Cardiac fibroblast (primary cell): Measurements from ENCODE around the gene MGAT4B.

Experiments
- DNase-seq, 2 donors: peaks; one replicate each; pipeline versions ENCODE4 v3.0.0 to v3.0.0-alpha.2; 2010; ENCODE audit warnings: low read depth in 2 of 2
- H3K4me3 ChIP-seq, 2 donors: replicated peaks in 1 of 2; 1 replicate in 1 of 2; 2 replicates in 1 of 2; pipeline ENCODE4 v1.5.1; 2011; ENCODE audit warnings: low read depth in 2 of 2, low read length in 2 of 2, mild to moderate bottlenecking in 2 of 2, moderate library complexity in 1 of 2
- TF ChIP-seq, protein P1 (sequence below): IDR thresholded peaks from one replicate; pipeline ENCODE4 v1.5.1; 2011; ENCODE audit warnings: low read depth, mild to moderate bottlenecking, low read length, inconsistent platforms

Gene MGAT4B

DNA sequence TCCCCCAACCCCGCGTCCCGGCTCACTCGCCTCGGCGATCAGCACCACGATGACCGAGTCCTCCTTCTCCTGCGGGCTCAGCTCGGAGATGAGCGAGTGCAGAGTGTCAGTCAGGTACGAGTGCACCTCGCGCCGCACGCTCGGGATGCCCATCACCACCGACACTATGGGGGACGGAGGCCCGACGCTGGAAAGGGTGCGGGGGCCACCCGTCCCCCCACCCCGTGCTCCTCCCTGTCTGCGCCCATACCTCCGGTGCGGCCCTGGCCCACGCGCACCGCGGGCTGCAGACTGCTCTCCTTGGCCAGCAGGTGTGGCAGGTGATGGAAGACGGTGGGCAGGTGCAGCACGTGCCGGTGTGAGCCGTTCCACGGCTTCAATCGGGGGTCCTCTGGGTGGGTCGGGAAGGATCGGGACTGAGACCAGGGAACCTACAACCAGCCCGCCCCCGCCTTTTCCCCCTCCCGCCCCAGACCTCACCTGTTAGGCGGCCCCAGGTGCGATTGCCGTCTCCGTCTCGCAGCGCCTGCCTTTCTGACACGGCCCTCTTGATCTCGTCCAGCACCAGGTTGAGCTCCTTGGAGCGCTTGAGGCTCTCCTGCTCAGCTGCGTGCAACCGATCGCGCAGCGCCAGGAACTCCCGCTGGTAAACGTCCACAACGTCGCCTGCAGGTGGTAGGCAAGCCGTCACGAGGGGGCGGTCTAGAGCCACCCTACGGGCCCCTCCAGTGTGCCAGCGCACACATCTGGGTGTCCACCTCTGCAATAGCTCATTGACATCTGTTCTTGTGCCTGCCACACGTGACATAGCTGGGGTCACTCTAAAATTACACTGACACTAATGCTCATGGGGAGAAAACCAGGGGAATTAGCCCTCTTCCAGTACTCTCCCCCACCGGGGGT, 5.1 kb downstream of the MGAT4B start:
- DNase-seq = peak; percentile 48 to 64
- TF ChIP-seq, protein P1, sequence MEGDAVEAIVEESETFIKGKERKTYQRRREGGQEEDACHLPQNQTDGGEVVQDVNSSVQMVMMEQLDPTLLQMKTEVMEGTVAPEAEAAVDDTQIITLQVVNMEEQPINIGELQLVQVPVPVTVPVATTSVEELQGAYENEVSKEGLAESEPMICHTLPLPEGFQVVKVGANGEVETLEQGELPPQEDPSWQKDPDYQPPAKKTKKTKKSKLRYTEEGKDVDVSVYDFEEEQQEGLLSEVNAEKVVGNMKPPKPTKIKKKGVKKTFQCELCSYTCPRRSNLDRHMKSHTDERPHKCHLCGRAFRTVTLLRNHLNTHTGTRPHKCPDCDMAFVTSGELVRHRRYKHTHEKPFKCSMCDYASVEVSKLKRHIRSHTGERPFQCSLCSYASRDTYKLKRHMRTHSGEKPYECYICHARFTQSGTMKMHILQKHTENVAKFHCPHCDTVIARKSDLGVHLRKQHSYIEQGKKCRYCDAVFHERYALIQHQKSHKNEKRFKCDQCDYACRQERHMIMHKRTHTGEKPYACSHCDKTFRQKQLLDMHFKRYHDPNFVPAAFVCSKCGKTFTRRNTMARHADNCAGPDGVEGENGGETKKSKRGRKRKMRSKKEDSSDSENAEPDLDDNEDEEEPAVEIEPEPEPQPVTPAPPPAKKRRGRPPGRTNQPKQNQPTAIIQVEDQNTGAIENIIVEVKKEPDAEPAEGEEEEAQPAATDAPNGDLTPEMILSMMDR = peak; percentile 44
- H3K4me3 ChIP-seq = no peak overlapping the region

DNA sequence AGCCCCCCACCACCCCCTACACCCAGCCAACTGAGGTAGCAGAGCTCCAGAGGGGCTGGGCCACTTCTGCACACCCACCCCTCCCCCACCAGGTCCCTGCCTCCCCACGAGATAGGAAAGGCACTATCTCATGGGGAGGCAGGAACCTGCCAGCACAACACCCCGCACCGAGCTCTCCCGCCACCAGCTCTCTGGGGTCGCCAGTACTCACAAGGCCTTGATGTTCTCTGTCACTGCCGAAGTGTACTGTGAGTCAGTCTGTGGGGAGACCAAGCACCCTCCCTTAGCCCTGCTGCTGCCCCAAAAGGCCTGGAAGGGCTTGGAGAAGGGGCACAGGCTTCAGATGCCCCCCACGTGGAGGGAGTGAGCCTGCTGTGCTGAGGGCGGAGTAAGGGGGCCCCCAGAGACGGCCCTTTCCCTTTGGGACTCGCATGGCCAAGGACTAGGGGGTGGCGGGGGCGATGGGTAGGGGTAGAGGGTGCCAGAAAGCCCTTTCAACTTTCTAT, 5.9 kb downstream of the MGAT4B start:
- no peak overlapping the region for H3K4me3 ChIP-seq
- no peak for DNase-seq
- TF ChIP-seq, protein P1 = no peak

DNA sequence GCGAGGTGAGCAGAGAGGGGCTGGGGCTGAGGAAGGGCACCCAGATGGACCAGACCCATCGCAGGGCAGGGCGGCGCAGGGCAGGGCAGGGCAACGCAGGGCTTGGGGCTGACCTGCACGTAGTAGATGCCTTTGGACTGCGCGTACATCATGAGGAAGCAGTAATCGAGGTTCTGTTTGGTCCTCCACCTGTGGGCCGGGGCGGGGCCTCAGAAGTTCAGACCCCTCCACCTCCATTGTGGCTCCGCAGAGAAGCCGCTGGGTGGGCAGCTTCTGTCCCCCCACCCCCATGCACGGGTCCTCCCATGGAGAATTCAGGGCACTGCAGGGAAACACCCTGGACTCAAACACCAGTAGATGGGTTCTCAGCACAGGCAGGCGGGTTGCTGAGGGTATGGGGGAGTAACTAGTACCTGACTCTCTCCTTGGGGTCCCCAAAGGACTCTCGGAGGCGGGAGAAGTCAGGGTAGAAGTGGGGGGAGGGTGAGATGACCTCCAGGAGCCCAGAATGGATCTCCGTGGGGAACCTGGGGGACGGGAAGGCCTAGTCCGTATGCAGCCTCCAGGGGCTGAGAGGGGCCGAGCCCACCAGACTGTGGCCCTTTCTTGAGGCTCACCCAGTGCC, 6.5 kb downstream of the MGAT4B start:
- TF ChIP-seq, protein P1 = no peak
- H3K4me3 ChIP-seq = no peak overlapping the region
- DNase-seq = no peak

DNA sequence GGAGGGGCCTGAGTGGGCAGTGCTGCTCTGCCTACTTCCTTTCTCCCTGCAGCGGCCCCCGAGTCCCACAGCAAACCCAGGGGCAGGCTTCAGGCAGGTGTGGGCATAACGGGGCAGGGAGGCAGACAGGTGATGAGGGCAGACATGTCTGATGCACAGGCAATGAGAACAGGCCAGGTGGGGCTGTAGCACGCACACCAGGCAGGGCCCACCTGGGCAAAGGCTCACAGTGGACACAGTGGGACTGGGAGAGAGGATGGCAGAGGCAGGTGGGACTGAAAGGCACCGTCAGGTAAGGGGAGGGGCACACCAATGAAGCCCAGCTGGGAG, 7.1 kb downstream of the MGAT4B start:
- TF ChIP-seq, protein P1 = no peak
- DNase-seq = no peak
- no peak overlapping the region for H3K4me3 ChIP-seq

DNA sequence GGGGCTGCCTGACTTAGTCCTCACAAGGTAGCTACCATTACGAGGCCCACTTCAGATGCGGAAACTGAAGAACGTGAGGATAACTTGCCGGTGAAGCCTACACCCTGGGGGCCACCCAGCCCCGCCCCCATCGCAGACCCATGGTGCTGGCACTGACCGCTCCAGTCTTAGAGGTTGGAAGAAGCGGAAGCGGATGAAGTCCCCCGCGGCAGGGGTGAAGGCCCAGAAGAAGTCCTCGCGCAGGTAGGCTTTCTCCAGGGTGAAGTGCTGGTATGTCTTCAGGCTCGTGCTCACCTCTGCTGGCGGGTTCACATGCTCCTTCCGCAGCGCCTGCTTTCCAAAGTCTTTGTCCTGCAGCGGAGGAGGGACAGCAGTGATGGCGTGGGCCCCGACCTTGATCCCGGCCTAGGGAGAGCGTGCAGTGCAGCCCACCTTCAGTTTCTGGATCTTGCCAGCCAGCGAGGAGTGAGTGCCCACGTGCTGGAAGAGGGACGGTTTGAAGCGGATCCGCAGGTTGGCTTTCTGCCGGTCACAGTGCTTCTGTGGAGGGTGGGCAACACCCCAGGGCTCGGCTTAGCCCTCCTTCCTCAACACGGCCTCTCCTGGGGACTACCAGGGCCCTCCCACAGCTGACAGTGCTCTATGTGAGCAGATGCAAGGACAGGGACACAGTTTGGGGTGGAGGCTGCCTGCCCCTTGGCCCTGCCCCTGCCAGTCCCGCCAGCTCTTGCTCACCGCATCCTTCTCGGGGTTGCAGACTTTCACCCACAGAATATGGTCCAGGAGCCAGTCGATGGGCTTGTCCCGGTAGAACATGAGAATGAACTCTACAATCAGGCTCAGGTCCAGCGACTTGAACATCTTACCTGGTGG, 7.7 kb downstream of the MGAT4B start:
- TF ChIP-seq, protein P1 = no peak
- no peak overlapping the region for H3K4me3 ChIP-seq
- no peak for DNase-seq

DNA sequence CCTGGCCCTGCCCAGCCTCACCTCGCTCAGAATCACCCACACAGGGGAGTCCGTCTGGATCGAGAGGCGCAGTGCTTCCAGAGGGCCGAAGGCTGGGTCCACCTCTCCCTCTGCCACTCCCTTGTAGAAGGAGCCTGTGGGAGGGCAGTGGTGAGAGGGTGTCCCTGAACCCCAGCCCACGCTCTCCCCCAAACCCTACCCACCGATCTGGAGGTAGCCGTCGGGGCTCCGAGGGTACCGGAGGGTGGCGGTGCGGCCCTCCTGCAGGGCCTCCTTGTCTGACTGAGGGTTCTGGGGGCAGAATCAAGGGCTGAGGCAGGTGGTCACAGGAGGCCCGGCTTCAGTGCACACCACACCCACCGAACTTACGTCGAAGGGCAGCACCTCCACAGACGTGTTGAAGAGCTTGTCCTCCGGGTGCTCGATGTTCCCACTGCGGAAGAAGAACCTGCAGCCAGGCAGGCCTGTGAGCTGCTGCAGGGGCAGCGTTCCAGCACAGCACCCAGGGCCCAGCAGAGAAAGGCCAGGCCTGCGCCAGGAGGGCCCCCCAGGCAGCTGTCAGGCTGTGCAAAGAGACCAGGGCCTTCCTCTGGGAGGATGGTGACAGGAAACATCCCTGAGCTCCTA, 8.4 kb downstream of the MGAT4B start:
- no peak for DNase-seq
- H3K4me3 ChIP-seq = no peak overlapping the region
- TF ChIP-seq, protein P1 = no peak
